ENCODE measurements around the gene ARHGAP18. TPM values are rescaled to one million over a fixed set of nuclear protein-coding genes. Genes with fewer than 3 reads are reported as not detected.

The ARHGAP18 gene
- total RNA-seq, 1 donor from 2014 or later, result 7.9 TPM

DNA sequence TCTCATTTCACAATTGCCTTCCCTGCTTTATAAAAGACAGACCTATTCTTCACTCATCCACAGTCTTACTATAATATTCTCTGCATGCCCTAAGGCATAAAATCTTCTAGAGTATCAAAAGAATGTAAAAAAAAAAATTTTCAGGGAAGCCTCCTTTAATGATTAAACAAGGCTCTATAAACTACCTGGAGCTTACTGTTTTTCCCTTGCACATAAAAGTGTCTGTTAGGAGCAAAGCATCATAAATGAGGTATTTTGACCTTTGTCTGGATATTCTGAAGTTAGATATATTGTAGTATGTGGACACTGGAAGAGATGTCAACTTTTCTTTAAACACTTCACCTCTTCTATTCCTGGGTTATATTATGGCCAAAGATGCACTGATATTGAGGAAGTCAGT is 97.5 kb downstream of the ARHGAP18 start:
- Mint-ChIP-seq H3K9me3 (no peaks in the 10 kb centered on the region), H3K27ac (no peak overlapping the region), H3K27me3 (no peaks in the 10 kb centered on the region), H3K4me1 (no peaks in the 10 kb centered on the region), H3K36me3 (ENCODE audit: low read depth) (peaks cover 7% of the 10 kb centered on the region), H3K4me3 (no peak overlapping the region)
- CTCF ChIA-PET, result no interaction called here
- ATAC-seq (ENCODE audit: low read depth), result no peak
- intact Hi-C loops (cut with micrococcal nuclease), result no loop called here
- TF ChIP-seq, protein P1, sequence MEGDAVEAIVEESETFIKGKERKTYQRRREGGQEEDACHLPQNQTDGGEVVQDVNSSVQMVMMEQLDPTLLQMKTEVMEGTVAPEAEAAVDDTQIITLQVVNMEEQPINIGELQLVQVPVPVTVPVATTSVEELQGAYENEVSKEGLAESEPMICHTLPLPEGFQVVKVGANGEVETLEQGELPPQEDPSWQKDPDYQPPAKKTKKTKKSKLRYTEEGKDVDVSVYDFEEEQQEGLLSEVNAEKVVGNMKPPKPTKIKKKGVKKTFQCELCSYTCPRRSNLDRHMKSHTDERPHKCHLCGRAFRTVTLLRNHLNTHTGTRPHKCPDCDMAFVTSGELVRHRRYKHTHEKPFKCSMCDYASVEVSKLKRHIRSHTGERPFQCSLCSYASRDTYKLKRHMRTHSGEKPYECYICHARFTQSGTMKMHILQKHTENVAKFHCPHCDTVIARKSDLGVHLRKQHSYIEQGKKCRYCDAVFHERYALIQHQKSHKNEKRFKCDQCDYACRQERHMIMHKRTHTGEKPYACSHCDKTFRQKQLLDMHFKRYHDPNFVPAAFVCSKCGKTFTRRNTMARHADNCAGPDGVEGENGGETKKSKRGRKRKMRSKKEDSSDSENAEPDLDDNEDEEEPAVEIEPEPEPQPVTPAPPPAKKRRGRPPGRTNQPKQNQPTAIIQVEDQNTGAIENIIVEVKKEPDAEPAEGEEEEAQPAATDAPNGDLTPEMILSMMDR (IDR thresholded peaks at IDR 0.05), result no peak
- no peak for DNase-seq
- POLR2A ChIA-PET, result no interaction called here

DNA sequence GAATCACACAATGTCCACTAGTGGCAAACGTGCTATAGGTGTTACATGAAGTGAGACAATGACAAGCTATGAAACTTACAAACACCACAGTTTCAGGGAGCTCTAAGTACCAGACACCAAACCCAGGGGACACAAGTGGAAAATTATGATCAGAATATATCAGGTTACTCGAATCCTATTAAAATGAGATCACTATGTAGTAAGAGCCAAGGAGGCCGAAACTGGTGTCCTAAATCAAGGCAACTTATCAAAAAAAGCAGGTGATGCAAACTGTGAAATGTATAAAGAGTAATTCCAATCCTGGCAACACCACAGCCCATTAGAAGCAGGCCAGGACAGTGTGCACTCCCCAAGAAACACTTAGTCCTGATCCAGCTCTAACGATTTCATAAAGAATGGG is 100.3 kb downstream of the ARHGAP18 start:
- CTCF ChIA-PET, result interaction anchor here (1.5 kb wide), 1 partner anchor 12 kb away, joined by 5 read pairs; no protein-coding TSS in a partner anchor

DNA sequence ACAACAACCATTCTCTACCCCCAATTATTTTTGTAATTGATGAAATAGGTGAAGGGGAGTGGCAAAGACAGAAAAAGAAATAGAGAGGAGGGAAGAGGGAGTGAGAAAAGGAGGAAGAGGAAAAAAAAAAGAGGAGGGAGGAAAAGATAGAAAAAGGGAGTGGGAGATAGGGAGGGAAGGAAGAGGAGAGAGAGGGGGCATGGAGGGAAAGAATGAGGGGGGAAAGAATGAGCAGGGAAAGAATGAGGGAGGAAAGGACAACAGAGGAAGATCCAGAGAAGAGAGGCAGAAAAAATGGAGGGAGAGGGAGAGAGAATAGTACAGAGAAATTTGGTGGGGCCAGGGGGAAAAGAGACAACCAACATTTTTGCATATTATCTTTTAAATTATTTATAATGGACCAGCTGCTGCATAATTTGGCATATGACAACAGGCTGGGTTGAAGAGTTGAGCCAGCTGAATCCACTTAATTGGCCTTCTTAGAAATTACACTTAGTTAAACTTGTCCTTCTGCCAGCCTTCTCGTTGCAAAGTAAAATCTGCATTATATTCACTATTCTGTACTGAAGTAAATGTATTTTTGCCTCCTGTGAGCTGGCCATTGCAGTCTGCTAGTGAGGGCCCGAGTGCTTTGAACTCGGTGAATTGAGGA is 101.0 kb downstream of the ARHGAP18 start:
- TF ChIP-seq, protein P1 (IDR thresholded peaks at IDR 0.05), result no peak
- POLR2A ChIA-PET, result no interaction called here
- DNase-seq (no peak), ATAC-seq (ENCODE audit: low read depth) (no peak)
- Mint-ChIP-seq H3K27ac (no peak overlapping the region), H3K36me3 (ENCODE audit: low read depth) (peaks cover 10% of the 10 kb centered on the region), H3K27me3 (no peaks in the 10 kb centered on the region), H3K4me3 (no peak overlapping the region), H3K4me1 (no peaks in the 10 kb centered on the region), H3K9me3 (no peaks in the 10 kb centered on the region)
- intact Hi-C loops (cut with micrococcal nuclease), result no loop called here
- CTCF ChIA-PET, result interaction anchor here (1.5 kb wide), 1 partner anchor 11 kb away, joined by 5 read pairs; no protein-coding TSS in a partner anchor

More for the DNA sequence above, 100.3 kb downstream of the ARHGAP18 start:
- ATAC-seq (ENCODE audit: low read depth), result no peak
- TF ChIP-seq, protein P1 (IDR thresholded peaks at IDR 0.05), result no peak
- no peaks in the 10 kb centered on the region for H3K27me3 Mint-ChIP-seq
- H3K4me1 Mint-ChIP-seq, result no peaks in the 10 kb centered on the region
- peaks cover 10% of the 10 kb centered on the region for H3K36me3 Mint-ChIP-seq (ENCODE audit: low read depth)
- no peaks in the 10 kb centered on the region for H3K9me3 Mint-ChIP-seq
- no peak overlapping the region for H3K4me3 Mint-ChIP-seq
- intact Hi-C loops (cut with micrococcal nuclease), result no loop called here
- no peak for DNase-seq
- POLR2A ChIA-PET, result no interaction called here
- H3K27ac Mint-ChIP-seq, result no peak overlapping the region

DNA sequence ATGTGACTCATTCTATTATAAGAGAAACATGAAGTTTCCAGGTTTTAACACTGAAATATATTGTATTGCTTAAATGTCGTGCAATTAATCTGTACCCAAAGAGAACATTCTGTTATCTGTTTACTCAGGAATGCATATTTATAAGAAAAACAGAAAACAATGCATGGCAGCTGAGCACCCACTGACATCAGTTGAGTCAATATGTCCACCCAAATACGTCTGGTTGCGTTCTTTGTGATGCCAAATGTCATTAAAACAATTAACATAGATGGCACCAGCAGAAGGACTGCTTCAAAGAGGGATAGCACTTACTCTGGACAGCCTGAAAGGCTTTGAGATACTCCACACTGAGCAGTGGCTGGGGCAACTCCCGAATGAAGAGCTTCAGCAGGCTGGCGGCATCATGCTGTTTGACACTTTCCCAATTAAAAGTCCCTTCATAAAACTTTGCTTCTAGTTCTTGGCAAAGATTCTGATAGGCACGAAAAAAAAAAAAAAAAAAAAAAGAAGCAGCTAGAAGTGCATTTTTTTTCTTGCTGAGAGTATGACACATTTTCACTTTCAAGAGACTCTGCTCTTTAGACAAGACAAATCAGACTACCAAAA is 102.3 kb downstream of the ARHGAP18 start:
- no peak for ATAC-seq (ENCODE audit: low read depth)
- H3K9me3 Mint-ChIP-seq, result no peaks in the 10 kb centered on the region
- POLR2A ChIA-PET, result no interaction called here
- peaks cover 10% of the 10 kb centered on the region for H3K36me3 Mint-ChIP-seq (ENCODE audit: low read depth)
- no peak overlapping the region for H3K27ac Mint-ChIP-seq
- TF ChIP-seq, protein P1 (IDR thresholded peaks at IDR 0.05), result no peak
- CTCF ChIA-PET, result interaction anchor here (1.2 kb wide), 1 partner anchor 9 kb away, joined by 5 read pairs; no protein-coding TSS in a partner anchor
- H3K4me3 Mint-ChIP-seq, result no peak overlapping the region
- DNase-seq, result no peak
- intact Hi-C loops (cut with micrococcal nuclease), result no loop called here
- no peaks in the 10 kb centered on the region for H3K27me3 Mint-ChIP-seq
- H3K4me1 Mint-ChIP-seq, result no peaks in the 10 kb centered on the region

DNA sequence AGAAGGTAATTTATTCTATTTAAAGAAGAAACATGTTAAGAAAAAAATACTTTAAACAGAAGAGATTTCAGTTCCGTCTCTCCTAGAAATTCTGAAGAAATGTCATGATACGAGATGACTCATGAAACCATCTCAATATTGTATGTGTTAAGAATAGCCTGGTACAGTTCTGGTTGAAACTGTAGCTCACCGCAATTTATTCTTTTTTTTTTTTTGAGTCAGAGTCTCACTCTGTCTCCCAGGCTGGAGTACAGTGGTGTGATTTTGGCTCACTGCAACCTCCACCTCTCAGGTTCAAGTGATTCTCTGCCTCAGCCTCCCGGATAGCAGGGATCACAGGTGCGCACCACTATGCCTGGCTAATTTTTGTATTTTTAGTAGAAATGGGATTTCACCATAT is 103.3 kb downstream of the ARHGAP18 start:
- POLR2A ChIA-PET, result no interaction called here
- Mint-ChIP-seq H3K36me3 (ENCODE audit: low read depth) (peaks cover 10% of the 10 kb centered on the region), H3K9me3 (no peaks in the 10 kb centered on the region), H3K4me1 (no peaks in the 10 kb centered on the region), H3K27ac (no peak overlapping the region), H3K27me3 (no peaks in the 10 kb centered on the region), H3K4me3 (no peak overlapping the region)
- no peak for DNase-seq
- ATAC-seq (ENCODE audit: low read depth), result no peak
- TF ChIP-seq, protein P1 (IDR thresholded peaks at IDR 0.05), result no peak
- CTCF ChIA-PET, result interaction anchor here (1.2 kb wide), 1 partner anchor 8 kb away, joined by 5 read pairs; no protein-coding TSS in a partner anchor
- intact Hi-C loops (cut with micrococcal nuclease), result no loop called here
